HG03354 (cell line): ENCODE measurements around the gene DOCK9.

ENCODE experiments used
- ATAC-seq: cut with Tn5 transposase; IDR thresholded peaks from one replicate; pipeline ENCODE4 v1.9.1; 2021; ENCODE audit warnings: mild to moderate bottlenecking; ENCODE audit not compliant: unreplicated experiment, poor library complexity, severe bottlenecking

The DOCK9 gene, protein sequence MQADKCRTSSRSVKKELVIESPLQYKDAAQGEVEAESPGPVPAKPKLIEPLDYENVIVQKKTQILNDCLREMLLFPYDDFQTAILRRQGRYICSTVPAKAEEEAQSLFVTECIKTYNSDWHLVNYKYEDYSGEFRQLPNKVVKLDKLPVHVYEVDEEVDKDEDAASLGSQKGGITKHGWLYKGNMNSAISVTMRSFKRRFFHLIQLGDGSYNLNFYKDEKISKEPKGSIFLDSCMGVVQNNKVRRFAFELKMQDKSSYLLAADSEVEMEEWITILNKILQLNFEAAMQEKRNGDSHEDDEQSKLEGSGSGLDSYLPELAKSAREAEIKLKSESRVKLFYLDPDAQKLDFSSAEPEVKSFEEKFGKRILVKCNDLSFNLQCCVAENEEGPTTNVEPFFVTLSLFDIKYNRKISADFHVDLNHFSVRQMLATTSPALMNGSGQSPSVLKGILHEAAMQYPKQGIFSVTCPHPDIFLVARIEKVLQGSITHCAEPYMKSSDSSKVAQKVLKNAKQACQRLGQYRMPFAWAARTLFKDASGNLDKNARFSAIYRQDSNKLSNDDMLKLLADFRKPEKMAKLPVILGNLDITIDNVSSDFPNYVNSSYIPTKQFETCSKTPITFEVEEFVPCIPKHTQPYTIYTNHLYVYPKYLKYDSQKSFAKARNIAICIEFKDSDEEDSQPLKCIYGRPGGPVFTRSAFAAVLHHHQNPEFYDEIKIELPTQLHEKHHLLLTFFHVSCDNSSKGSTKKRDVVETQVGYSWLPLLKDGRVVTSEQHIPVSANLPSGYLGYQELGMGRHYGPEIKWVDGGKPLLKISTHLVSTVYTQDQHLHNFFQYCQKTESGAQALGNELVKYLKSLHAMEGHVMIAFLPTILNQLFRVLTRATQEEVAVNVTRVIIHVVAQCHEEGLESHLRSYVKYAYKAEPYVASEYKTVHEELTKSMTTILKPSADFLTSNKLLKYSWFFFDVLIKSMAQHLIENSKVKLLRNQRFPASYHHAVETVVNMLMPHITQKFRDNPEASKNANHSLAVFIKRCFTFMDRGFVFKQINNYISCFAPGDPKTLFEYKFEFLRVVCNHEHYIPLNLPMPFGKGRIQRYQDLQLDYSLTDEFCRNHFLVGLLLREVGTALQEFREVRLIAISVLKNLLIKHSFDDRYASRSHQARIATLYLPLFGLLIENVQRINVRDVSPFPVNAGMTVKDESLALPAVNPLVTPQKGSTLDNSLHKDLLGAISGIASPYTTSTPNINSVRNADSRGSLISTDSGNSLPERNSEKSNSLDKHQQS (N-terminal part only)

DNA sequence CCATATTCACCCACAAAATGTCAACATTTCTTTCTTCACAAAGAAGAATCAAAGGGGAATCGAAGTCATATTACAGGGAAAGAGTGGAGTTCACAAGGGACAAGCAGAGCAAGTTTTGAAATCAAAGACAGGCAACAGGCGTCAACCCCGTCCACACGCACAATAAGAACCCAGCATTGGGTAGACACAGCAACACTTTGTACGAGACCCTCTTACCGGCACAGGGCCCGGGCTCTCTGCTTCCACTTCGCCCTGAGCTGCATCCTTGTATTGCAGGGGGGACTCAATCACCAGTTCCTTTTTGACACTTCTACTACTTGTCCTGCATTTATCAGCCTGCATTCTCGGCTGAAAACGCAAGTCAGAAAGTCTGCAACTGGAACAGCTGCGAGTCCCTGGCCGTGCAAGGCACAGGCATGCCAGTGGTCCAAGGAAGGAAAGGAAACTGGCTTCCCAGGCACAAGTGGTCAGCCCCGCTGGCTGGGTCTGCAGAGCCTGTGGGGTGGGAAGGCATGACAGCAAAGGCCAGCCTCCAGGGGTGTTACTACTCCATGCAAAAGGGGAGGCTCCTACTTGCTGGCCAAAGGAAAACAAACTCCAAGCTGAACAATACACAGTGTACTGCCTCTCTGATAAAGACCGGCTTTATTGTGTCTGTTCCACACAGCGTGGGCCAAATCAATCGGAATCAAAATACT lies at the start of gene DOCK9:
Gene DOCK9, minus strand, starts transcription at position 497 of the 698 bp plus-strand sequence. Its CDS starts 155 bp downstream, at position 342.
- ATAC-seq, result no peak

DNA sequence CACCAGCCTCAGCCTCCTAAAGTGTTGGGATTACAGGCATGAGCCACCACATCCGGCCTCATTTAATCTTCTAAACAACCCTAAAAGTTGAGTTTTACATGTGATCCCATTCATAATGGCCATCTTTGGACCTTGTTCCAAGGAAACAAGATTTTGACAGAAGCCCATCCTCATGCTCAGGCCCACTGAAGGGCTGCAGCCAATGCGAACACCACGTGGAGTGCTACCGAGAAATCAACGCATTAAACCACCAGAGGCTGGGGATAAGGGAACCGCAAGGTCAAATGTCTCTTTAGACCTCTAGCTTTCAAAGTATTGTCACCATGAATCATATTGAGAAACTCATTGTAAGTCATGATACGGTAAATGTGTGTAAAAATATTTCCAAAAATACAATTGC lies 49.4 kb upstream of the DOCK9 start:
- ATAC-seq, result no peak

- no peak for ATAC-seq
These were observed 45.1 kb upstream of the DOCK9 start for GRCh38 chr13:99022941-99023340.

DNA sequence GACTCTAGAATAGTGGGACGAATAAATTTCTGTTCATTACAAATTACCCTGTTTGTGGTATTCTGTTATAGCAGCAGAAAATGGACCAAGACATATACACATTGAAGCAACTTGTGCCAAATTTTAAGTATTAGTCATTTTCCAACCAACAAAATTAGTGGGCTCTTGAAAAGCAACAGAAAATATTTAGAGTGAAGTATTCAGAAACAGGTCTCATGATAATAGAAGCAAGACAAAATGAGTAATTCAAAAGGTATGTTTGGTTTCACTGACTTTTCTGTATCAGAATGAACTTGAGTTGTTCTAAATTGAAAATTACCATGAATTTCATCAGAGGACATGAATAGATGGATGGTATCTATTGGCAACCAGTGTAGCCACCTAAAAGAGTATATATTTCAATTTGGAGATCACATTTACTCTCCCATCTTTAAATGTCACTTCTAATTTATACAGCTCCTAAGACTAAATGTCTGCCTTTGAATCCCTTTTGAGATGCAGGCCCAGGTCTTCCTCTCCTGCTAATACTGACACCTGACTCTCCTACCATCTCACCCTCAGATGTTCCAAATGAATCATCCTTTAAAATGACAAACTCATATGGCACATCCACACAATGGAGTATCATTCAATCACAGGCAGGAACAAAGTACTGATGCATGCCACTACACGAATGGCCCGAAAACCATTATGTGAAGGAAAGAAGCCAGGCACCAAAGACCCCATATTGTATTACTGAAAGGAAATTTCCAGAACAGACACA lies 40.7 kb upstream of the DOCK9 start:
- no peak for ATAC-seq

DNA sequence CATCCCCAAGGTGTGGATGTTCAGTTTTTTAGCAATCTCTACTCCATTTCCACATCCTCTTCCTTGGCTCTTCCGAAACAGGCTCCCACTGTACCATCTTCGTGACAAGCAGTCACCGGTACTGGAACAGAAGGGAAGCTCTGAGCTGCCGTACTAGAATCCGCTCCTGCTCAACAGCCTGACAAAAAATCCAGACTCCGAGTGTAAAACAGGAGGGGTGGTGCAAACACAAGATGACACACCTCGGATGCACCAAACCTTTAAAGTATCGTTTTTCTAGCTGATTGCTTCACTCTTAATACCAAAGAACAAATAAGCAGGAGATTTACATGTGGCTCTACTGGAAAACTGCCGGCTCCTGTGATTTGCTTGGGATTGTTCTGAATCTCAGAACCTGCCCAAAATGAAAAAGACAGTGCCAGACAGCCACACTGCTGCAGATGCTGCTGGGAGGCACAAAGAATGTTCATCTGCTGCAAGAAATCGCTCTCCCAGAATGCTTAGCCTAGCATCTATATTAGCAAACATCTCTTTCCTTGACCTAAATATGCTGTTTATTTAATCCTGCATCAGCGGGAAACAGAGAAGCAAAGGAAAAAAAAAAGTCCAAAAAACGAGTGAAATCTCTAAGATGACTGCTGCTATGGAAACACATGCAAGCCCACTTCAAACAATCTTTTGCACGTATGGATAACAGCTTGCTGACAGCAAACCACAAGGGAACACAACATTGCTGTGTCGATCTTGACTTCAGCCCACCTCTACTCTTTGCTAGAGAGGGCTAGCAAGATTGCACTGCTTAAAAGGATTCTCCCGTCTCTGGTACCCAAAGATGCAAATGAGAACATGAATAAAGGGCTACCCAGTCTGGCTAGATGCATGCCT lies 38.0 kb upstream of the DOCK9 start:
- ATAC-seq, result no peak

- no peak for ATAC-seq
These were observed 36.7 kb upstream of the DOCK9 start for GRCh38 chr13:99014522-99014921.

GRCh38 chr13:99013951-99014350 lies 36.1 kb upstream of the DOCK9 start:
- ATAC-seq, result no peak

GRCh38 chr13:99012539-99012938 lies 34.7 kb upstream of the DOCK9 start:
- no peak for ATAC-seq

DNA sequence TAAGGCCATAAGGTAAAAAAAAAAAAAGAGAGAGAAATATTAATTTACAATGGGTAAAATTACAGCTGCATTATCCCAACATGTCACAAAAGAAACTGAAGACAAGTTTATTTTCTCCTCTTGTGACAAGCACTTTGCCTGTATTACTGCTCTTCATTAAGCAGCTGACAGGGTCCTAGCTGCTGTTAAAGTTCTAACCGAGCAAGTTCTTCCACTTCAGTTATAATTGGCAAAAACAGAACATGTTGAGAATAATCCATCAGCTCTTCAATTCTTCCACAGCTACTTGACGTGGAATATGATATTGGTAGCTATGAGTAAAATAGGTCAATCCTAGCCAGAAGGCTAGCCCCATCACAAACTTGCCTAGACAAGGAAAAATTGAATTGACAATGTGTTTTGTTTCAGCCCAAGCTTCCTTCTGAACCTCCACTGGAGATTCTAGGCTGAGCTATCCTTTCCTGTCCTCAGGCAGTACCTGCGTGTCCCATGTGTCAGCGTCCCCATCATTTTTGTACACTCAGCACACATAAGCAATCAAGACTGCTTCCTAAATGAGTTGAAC lies 32.2 kb upstream of the DOCK9 start:
- ATAC-seq, result no peak

DNA sequence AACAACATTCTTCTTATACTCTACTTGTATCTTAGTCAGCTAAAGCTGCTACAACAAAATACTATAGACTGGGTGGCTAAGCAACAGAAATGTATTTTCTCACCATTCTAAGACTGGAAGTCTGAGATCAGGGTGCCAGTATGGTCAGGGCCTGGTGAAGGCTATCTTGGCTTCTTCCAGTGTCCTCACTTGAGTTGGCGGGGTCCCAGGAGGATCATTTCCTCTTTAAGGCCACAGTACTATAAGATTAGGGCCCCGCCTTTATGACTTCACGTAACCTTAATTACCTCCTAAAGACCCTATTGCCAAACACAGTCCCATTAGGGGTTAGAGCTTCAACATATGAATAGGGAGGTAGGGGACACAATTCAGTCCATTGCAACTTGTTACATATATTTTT lies 30.7 kb upstream of the DOCK9 start:
- ATAC-seq, result no peak

DNA sequence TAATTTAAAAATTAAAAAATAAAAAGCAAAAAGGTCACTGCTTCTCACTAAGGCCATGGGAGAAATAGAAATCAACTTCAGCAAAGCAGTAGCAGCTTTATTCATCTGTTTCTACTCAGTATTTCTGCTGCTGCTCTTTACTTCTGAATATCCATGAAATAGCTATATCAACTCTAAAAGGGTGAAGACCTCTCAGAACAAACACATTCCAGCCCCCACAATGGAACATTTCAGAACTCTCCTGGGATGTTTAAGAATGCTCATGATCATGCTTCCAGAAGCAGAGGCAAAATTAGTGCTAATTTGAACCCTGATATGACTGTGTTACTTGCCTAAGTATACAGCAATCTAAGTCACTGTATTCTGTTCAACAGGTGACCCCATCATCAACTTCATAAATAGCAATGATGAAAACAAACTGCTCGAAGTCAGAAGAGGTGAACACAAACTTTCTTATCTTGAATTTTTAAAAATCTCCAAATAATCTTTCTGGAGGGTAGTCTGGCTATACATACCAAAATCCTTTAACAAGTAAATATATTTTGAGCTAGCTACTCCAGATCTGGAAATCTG lies 29.6 kb upstream of the DOCK9 start:
- ATAC-seq, result no peak

- no peak for ATAC-seq
These were observed 27.7 kb upstream of the DOCK9 start for GRCh38 chr13:99005609-99006008.

GRCh38 chr13:99004978-99005377 lies 27.1 kb upstream of the DOCK9 start:
- no peak for ATAC-seq

DNA sequence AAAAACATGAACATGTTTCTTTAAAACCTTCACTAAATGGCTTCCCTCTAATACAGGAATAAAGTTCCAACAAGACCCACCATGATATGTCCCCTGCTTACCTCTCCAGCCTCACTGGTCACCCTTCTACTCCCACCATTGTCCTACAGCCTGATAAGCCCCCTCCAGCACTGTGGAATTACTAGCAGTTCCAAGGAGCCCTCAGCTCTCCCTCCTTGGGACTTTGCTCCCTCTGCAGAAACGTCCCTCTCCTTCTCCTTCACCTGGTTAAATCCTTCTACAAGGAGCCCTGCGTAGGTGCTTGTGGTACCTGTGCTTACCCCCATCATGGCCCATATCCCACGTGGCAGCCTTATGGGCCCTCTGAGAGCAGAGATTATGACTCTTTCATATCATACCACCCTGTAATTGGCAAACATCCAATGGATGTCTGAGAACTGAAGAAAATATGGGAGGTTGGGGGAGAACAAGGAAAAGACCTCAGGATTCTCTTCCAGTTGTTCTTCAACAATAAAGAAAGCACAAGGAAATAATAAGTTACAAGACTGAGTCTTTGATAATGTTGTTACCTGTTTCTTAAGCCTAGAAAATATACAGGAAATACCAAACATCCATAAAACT lies 26.1 kb upstream of the DOCK9 start:
- no peak for ATAC-seq

DNA sequence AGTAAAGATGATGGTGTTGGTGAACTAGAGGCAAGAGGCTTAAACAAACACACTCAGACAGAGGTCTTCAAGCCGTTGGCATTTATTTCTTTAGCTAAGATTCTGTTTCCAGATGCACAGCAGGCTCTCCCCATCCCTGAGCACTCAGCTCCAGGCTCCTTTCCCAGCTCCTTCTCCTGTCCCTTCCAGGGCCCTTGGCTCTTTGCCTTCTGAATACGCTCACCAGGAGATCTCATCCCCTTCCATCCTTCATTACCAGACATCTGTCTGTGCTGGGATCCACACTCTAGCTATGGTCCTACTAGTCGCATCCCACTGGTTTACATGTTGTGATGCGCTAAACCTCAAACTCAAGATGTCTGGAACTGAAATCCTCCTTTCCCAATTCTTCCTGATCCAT lies 25.3 kb upstream of the DOCK9 start:
- ATAC-seq, result no peak

GRCh38 chr13:99002172-99002710 lies 24.4 kb upstream of the DOCK9 start:
- no peak for ATAC-seq

GRCh38 chr13:99000137-99000536 lies 22.3 kb upstream of the DOCK9 start:
- no peak for ATAC-seq
